Endothelial cell of umbilical vein (primary cell): ENCODE data around the gene PNPLA5.

ENCODE experiments used
- FOS ChIP-seq: IDR thresholded peaks from 2 replicates; pipeline ENCODE4 v1.6.1; 2011; ENCODE audit warnings: mild to moderate bottlenecking, low read length, moderate library complexity, borderline replicate concordance; ENCODE audit not compliant: insufficient read depth
- POLR2AphosphoS5 ChIP-seq: IDR thresholded peaks from 2 replicates; pipeline ENCODE4 v1.6.1; 2012; ENCODE audit warnings: low read depth, mild to moderate bottlenecking, control low read depth, low read length, moderate library complexity; ENCODE audit not compliant: insufficient read depth
- TF ChIP-seq, protein P1 (sequence below), 2 donors: IDR thresholded peaks; 1 replicate in 1 of 2; 2 replicates in 1 of 2; pipeline ENCODE4 v1.5.1; 2011; ENCODE audit warnings: low read length in 2 of 2, mild to moderate bottlenecking in 2 of 2, moderate library complexity in 2 of 2, control low read depth in 1 of 2, inconsistent platforms in 1 of 2, low read depth in 1 of 2; ENCODE audit not compliant: insufficient read depth in 1 of 2; ENCODE audit errors: extremely low read depth in 1 of 2

DNA sequence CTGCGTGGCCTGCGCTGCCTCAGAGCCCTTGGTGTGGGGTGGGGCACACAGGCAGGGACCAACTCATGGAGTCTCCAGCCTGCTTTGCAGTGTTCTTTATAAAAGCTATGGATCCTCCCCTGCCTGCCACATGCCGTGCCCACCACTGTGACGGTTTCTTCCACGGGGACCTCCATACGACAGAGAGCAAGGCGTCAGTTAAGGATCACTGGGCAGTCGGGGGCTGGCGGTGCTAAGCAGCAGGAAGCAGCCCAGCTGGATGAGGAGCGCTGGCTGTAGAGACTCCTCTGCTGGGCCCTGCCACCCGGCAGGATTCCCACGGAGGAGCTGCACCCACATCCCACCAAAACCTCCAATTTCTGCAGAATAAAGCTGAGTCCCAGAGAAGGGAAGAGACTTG lies 56.6 kb downstream of the PNPLA5 start:
- TF ChIP-seq, protein P1, sequence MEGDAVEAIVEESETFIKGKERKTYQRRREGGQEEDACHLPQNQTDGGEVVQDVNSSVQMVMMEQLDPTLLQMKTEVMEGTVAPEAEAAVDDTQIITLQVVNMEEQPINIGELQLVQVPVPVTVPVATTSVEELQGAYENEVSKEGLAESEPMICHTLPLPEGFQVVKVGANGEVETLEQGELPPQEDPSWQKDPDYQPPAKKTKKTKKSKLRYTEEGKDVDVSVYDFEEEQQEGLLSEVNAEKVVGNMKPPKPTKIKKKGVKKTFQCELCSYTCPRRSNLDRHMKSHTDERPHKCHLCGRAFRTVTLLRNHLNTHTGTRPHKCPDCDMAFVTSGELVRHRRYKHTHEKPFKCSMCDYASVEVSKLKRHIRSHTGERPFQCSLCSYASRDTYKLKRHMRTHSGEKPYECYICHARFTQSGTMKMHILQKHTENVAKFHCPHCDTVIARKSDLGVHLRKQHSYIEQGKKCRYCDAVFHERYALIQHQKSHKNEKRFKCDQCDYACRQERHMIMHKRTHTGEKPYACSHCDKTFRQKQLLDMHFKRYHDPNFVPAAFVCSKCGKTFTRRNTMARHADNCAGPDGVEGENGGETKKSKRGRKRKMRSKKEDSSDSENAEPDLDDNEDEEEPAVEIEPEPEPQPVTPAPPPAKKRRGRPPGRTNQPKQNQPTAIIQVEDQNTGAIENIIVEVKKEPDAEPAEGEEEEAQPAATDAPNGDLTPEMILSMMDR (IDR thresholded peaks at IDR 0.05; ENCODE audit: extremely low read depth in 1 of 2, insufficient read depth in 1 of 2, low read depth in 1 of 2, low read length in 2 of 2): no peak
- no peak for TF ChIP-seq POLR2AphosphoS5
- no peak for TF ChIP-seq FOS
